ENCODE results near the gene GALNT10. TPM values are rescaled to one million over a fixed set of nuclear protein-coding genes. Genes with fewer than 3 reads are reported as not detected.

GALNT10 gene
- total RNA-seq, 4 donors from 2014 or later, result 21.4 to 49.8 (median 44.7) TPM

DNA sequence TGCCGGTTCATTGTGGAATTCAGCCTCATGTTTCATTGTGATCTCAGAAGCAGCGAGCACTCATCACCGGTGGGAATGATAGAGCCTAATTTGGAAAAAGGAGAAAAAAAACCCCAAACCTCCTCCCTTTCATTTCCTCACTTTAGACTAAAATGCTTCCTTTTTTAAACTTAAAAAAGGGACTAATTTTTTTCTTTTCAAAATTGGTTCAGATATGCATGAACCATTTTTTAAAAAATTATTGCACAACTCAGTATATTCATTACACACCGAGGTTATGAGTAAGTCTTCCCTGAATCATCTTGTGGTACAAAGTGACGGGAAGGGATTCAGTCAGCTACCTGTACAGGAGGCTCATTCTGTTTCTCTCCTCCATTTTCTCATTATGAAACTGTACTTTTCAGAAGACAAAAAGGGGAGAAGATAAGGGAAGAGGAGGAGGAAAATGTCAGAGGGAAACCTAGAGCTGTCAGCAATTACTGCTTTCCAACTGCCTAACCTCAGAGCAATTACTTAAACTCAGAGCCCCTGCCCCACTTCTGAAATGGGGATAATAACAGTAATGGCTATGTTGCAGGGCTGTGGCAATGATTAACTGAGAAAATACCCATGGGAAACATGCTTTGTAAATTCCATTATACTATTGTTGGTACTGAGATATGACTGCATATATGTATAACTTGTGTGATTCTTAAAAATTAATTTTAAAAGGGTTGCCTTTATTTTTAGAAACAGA is 24.0 kb downstream of the GALNT10 start:
- WGBS, result 47% methylated on average over 5 of the region's 5 CpGs
- Histone ChIP-seq H3K27me3 (no peaks in the 10 kb centered on the region), H3K9me3 (no peaks in the 10 kb centered on the region), H3K36me3 (peaks cover 0 to 6% (median 0%) of the 10 kb centered on the region in 4 donors), H3K27ac (replicated peaks in 1 of 4) (peak overlapping the region; percentile 2 to 66 (median 56)), H3K4me1 (peaks cover 0 to 48% (median 45%) of the 10 kb centered on the region in 4 donors), H3K4me3 (no peak overlapping the region)
- TF ChIP-seq EP300 (IDR thresholded peaks at IDR 0.05) (no peak), POLR2A (IDR thresholded peaks at IDR 0.05; ENCODE audit: low read depth) (no peak), POLR2AphosphoS5 (IDR thresholded peaks at IDR 0.05) (no peak)
- TF ChIP-seq, protein P1, sequence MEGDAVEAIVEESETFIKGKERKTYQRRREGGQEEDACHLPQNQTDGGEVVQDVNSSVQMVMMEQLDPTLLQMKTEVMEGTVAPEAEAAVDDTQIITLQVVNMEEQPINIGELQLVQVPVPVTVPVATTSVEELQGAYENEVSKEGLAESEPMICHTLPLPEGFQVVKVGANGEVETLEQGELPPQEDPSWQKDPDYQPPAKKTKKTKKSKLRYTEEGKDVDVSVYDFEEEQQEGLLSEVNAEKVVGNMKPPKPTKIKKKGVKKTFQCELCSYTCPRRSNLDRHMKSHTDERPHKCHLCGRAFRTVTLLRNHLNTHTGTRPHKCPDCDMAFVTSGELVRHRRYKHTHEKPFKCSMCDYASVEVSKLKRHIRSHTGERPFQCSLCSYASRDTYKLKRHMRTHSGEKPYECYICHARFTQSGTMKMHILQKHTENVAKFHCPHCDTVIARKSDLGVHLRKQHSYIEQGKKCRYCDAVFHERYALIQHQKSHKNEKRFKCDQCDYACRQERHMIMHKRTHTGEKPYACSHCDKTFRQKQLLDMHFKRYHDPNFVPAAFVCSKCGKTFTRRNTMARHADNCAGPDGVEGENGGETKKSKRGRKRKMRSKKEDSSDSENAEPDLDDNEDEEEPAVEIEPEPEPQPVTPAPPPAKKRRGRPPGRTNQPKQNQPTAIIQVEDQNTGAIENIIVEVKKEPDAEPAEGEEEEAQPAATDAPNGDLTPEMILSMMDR (IDR thresholded peaks at IDR 0.05), result no peak
- intact Hi-C loops (cut with DNase I), result no loop called here
- no peak for DNase-seq (ENCODE audit: extremely low spot score)

- no peak for DNase-seq (ENCODE audit: extremely low spot score)
- Histone ChIP-seq H3K4me3 (no peak overlapping the region), H3K36me3 (peaks cover 0 to 6% (median 0%) of the 10 kb centered on the region in 4 donors), H3K27ac (replicated peaks in 1 of 4) (peak overlapping the region; percentile 37 to 66 (median 56)), H3K27me3 (no peaks in the 10 kb centered on the region), H3K9me3 (no peaks in the 10 kb centered on the region), H3K4me1 (peaks cover 7 to 60% (median 56%) of the 10 kb centered on the region in 4 donors)
- TF ChIP-seq POLR2AphosphoS5 (IDR thresholded peaks at IDR 0.05), result no peak
- TF ChIP-seq, protein P1 (IDR thresholded peaks at IDR 0.05), result no peak
- no peak for TF ChIP-seq POLR2A (IDR thresholded peaks at IDR 0.05; ENCODE audit: low read depth)
- no peak for TF ChIP-seq EP300 (IDR thresholded peaks at IDR 0.05)
- intact Hi-C loops (cut with DNase I), result no loop called here
- WGBS, result 51% methylated on average over 2 of the region's 2 CpGs
Observed at GRCh38 chr5:154215571-154216325, 25.2 kb downstream of the GALNT10 start.

- peaks cover 14 to 73% (median 68%) of the 10 kb centered on the region in 4 donors for H3K4me1 ChIP-seq
- intact Hi-C loops (cut with DNase I), result no loop called here
- H3K27me3 ChIP-seq, result no peaks in the 10 kb centered on the region
- no peak for DNase-seq (ENCODE audit: extremely low spot score)
- H3K9me3 ChIP-seq, result no peaks in the 10 kb centered on the region
- H3K27ac ChIP-seq (replicated peaks in 1 of 4), result no peak overlapping the region
- peaks cover 0 to 6% (median 0%) of the 10 kb centered on the region in 4 donors for H3K36me3 ChIP-seq
- TF ChIP-seq, protein P1 (IDR thresholded peaks at IDR 0.05), result no peak
- no peak for TF ChIP-seq EP300 (IDR thresholded peaks at IDR 0.05)
- TF ChIP-seq POLR2A (IDR thresholded peaks at IDR 0.05; ENCODE audit: low read depth), result no peak
- TF ChIP-seq POLR2AphosphoS5 (IDR thresholded peaks at IDR 0.05), result no peak
- H3K4me3 ChIP-seq, result no peak overlapping the region
- WGBS, result 95% methylated on average over 4 of the region's 4 CpGs
Observed at GRCh38 chr5:154217462-154217861, 26.9 kb downstream of the GALNT10 start.

- 91% methylated on average over 8 of the region's 8 CpGs for WGBS
- Histone ChIP-seq H3K9me3 (no peaks in the 10 kb centered on the region), H3K27ac (replicated peaks in 1 of 4) (no peak overlapping the region), H3K27me3 (no peaks in the 10 kb centered on the region), H3K4me3 (no peak overlapping the region), H3K4me1 (peaks cover 14 to 73% (median 65%) of the 10 kb centered on the region in 4 donors), H3K36me3 (peaks cover 0 to 6% (median 0%) of the 10 kb centered on the region in 4 donors)
- intact Hi-C loops (cut with DNase I), result no loop called here
- TF ChIP-seq POLR2A (IDR thresholded peaks at IDR 0.05; ENCODE audit: low read depth) (no peak), EP300 (IDR thresholded peaks at IDR 0.05) (no peak), POLR2AphosphoS5 (IDR thresholded peaks at IDR 0.05) (no peak)
- TF ChIP-seq, protein P1 (IDR thresholded peaks at IDR 0.05), result no peak
- no peak for DNase-seq (ENCODE audit: extremely low spot score)
Observed at GRCh38 chr5:154218786-154219185, 28.3 kb downstream of the GALNT10 start.

Data from esophagus muscularis mucosa (tissue), 4 donors.